Thoracic aorta (tissue), 2 donors: ENCODE results near the gene TSKU. TPM values are rescaled to one million over a fixed set of nuclear protein-coding genes. Genes with fewer than 3 reads are reported as not detected.

ENCODE experiments used
- ATAC-seq: fragments of 150-250 bp; one replicate; pipeline ENCODE4 v1.8.0; 2017; ENCODE audit warnings: low read depth; ENCODE audit not compliant: insufficient number of reproducible peaks, low FRiP score
- DNase-seq: peaks from one replicate; pipeline ENCODE4 v3.0.0-alpha.2; 2020; ENCODE audit warnings: low spot score
- H3K27ac ChIP-seq, 2 donors: fragments of 200-600 bp; sonication (generic); 1 replicate in 1 of 2; 2 replicates in 1 of 2; pipeline ENCODE4 v1.5.1; 2016; ENCODE audit warnings: mild to moderate bottlenecking in 2 of 2, moderate library complexity in 2 of 2
- H3K27me3 ChIP-seq: fragments of 200-600 bp; sonication (generic); replicated peaks from 2 replicates; pipeline ENCODE4 v1.6.0; 2016; ENCODE audit warnings: mild to moderate bottlenecking; ENCODE audit not compliant: insufficient read depth
- H3K36me3 ChIP-seq: fragments of 200-600 bp; sonication (generic); one replicate; pipeline ENCODE4 v1.5.1; 2016
- H3K4me1 ChIP-seq, 2 donors: fragments of 200-600 bp; sonication (generic); 1 replicate in 1 of 2; 2 replicates in 1 of 2; pipeline versions ENCODE4 v1.5.1 to v1.6.0; 2016; ENCODE audit warnings: low read depth in 2 of 2, mild to moderate bottlenecking in 1 of 2; ENCODE audit not compliant: control insufficient read depth in 1 of 2
- H3K4me3 ChIP-seq: fragments of 200-600 bp; sonication (generic); 2 replicates; pipeline ENCODE4 v1.5.1; 2016; ENCODE audit warnings: mild to moderate bottlenecking
- H3K9me3 ChIP-seq: fragments of 200-600 bp; sonication (generic); 2 replicates; pipeline ENCODE4 v1.5.1; 2016
- CTCF ChIP-seq: fragments of 200-600 bp; sonication (generic); IDR thresholded peaks from one replicate; pipeline ENCODE4 v1.5.1; 2019; ENCODE audit warnings: antibody characterized with exemption
- total RNA-seq, 2 donors: library from RNA; depleted of rRNA; stranded (reverse); fragments of >200 nt; gene quantifications; one replicate each; pipeline versions ENCODE4 v1.1.0 to v1.2.3, GENCODE V29; 2016

Gene TSKU
- total RNA-seq, 2 donors from 2014 or later, result 42.2 to 100 TPM

- no peaks in the 10 kb centered on the region for H3K27me3 ChIP-seq
- H3K36me3 ChIP-seq, result no peaks in the 10 kb centered on the region
- H3K4me1 ChIP-seq, result peaks cover 0 to 13% of the 10 kb centered on the region in 2 donors
- DNase-seq (no peak), ATAC-seq (no peak)
- H3K9me3 ChIP-seq, result no peaks in the 10 kb centered on the region
- TF ChIP-seq CTCF, result no peak
- H3K4me3 ChIP-seq, result no peak overlapping the region
- H3K27ac ChIP-seq, result no peak overlapping the region
Measured at GRCh38 chr11:76736773-76737495, 46.2 kb upstream of the TSKU start.

GRCh38 chr11:76738618-76739240, 44.4 kb upstream of the TSKU start:
- ATAC-seq, result no peak
- no peak for TF ChIP-seq CTCF

GRCh38 chr11:76739798-76740197, 43.4 kb upstream of the TSKU start:
- no peak for DNase-seq
- Histone ChIP-seq H3K27ac (no peak overlapping the region), H3K36me3 (no peaks in the 10 kb centered on the region), H3K9me3 (no peaks in the 10 kb centered on the region), H3K4me3 (no peak overlapping the region), H3K27me3 (no peaks in the 10 kb centered on the region), H3K4me1 (peaks cover 0 to 5% of the 10 kb centered on the region in 2 donors)
- no peak for ATAC-seq
- TF ChIP-seq CTCF, result no peak

More at GRCh38 chr11:76738618-76739240, 44.4 kb upstream of the TSKU start:
- H3K27me3 ChIP-seq, result no peaks in the 10 kb centered on the region
- no peaks in the 10 kb centered on the region for H3K9me3 ChIP-seq
- H3K27ac ChIP-seq, result no peak overlapping the region
- H3K36me3 ChIP-seq, result no peaks in the 10 kb centered on the region
- no peak overlapping the region for H3K4me3 ChIP-seq
- no peak for DNase-seq
- H3K4me1 ChIP-seq, result peaks cover 0 to 13% of the 10 kb centered on the region in 2 donors

- Histone ChIP-seq H3K4me1 (no peaks in the 10 kb centered on the region), H3K27me3 (no peaks in the 10 kb centered on the region), H3K4me3 (no peak overlapping the region), H3K27ac (no peak overlapping the region), H3K36me3 (no peaks in the 10 kb centered on the region), H3K9me3 (no peaks in the 10 kb centered on the region)
- ATAC-seq (no peak), DNase-seq (no peak)
- TF ChIP-seq CTCF, result no peak
Measured at GRCh38 chr11:76740772-76741171, 42.4 kb upstream of the TSKU start.

GRCh38 chr11:76742902-76743301, 40.3 kb upstream of the TSKU start:
- no peak for TF ChIP-seq CTCF
- DNase-seq (no peak), ATAC-seq (no peak)
- Histone ChIP-seq H3K4me3 (no peak overlapping the region), H3K27ac (no peak overlapping the region), H3K9me3 (no peaks in the 10 kb centered on the region), H3K27me3 (no peaks in the 10 kb centered on the region), H3K4me1 (no peaks in the 10 kb centered on the region), H3K36me3 (no peaks in the 10 kb centered on the region)
